ENCODE measurements around the gene WFDC9.

GRCh38 chr20:45589725-45590124 lies 41.4 kb downstream of the WFDC9 start:
- TF ChIP-seq CTCF (IDR thresholded peaks at IDR 0.05; ENCODE audit: insufficient read depth, low read length, poor library complexity, severe bottlenecking) (no peak), EZH2phosphoT487 (conservative IDR thresholded peaks at IDR 0.05; ENCODE audit: low read length) (no peak)
